Measurements from ENCODE around the gene ZNF316. TPM values are rescaled to one million over a fixed set of nuclear protein-coding genes. Genes with fewer than 3 reads are reported as not detected.

The ZNF316 gene
- polyA plus RNA-seq, 3 donors = 0.66 to 41.1 (median 1.2) TPM

DNA sequence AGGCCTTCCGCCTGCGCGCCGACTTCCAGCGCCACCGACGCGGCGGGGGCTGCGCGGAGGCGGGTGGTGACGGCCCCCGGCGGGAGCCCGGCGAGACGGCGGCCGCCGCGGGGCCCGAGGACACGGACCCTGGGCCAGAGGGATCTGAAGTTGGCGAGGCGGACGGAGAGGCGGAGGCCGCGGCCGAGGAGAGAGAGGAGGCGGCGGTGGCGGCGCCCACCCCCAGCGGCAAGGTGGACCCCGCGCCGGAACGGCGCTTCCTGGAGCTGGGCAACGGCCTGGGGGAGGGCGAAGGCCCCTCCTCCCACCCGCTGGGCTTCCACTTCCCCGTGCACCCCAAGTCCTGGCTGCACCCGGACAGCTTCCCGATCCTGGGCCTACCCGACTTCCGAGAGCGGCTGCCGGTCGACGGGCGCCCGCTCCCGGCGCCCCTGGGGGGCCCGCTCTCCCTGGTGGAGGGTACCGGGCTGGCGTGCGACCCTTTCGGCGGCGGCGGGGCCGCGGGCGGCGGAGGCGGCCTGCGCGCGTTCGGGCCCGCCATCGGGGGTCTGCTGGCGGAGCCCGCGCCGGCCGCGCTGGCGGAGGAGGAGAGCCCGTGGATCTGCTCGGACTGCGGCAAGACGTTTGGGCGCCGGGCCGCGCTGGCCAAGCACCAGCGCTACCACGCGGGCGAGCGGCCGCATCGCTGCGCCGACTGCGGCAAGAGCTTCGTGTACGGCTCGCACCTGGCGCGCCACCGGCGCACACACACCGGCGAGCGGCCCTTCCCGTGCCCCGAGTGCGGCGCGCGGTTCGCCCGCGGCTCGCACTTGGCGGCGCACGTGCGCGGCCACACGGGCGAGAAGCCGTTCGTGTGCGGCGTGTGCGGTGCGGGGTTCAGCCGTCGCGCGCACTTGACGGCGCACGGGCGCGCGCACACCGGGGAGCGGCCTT lies 16.2 kb downstream of the ZNF316 start:
- H3K36me3 Mint-ChIP-seq = peaks cover 49 to 57% of the 10 kb centered on the region in 2 donors
- TF ChIP-seq, protein P1, sequence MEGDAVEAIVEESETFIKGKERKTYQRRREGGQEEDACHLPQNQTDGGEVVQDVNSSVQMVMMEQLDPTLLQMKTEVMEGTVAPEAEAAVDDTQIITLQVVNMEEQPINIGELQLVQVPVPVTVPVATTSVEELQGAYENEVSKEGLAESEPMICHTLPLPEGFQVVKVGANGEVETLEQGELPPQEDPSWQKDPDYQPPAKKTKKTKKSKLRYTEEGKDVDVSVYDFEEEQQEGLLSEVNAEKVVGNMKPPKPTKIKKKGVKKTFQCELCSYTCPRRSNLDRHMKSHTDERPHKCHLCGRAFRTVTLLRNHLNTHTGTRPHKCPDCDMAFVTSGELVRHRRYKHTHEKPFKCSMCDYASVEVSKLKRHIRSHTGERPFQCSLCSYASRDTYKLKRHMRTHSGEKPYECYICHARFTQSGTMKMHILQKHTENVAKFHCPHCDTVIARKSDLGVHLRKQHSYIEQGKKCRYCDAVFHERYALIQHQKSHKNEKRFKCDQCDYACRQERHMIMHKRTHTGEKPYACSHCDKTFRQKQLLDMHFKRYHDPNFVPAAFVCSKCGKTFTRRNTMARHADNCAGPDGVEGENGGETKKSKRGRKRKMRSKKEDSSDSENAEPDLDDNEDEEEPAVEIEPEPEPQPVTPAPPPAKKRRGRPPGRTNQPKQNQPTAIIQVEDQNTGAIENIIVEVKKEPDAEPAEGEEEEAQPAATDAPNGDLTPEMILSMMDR (IDR thresholded peaks at IDR 0.05) = no peak
- no peak overlapping the region for H2AFZ ChIP-seq (ENCODE audit: insufficient read depth, low read depth, low read length, poor library complexity, severe bottlenecking)
- intact Hi-C loops (cut with micrococcal nuclease) = no loop called here
- peaks cover 29% of the 10 kb centered on the region for H4K20me1 ChIP-seq (ENCODE audit: insufficient read depth, low read length)
- H3K4me3 Mint-ChIP-seq = no peak overlapping the region
- 98% methylated on average over 143 of the region's 146 CpGs for whole genome bisulfite sequencing (ENCODE audit: insufficient coverage)
- no peaks in the 10 kb centered on the region for H3K4me1 ChIP-seq (ENCODE audit: control insufficient read depth in 1 of 2, insufficient read depth in 2 of 2, low read length in 2 of 2)
- H3K79me2 ChIP-seq (ENCODE audit: insufficient read depth, low read length) = peaks cover 2% of the 10 kb centered on the region
- peaks cover 51 to 66% of the 10 kb centered on the region in 2 donors for H3K36me3 ChIP-seq (replicated peaks in 1 of 2; ENCODE audit: control insufficient read depth in 1 of 2, insufficient read depth in 2 of 2, low read length in 2 of 2)
- peaks cover 38 to 52% of the 10 kb centered on the region in 2 donors for H3K9me3 ChIP-seq (replicated peaks in 1 of 2; ENCODE audit: control insufficient read depth in 1 of 2, insufficient read depth in 1 of 2, low read length in 2 of 2)
- no peak overlapping the region for H3K4me2 ChIP-seq (replicated peaks; ENCODE audit: extremely low read depth, low read length, poor library complexity, severe bottlenecking)
- H3K4me3 ChIP-seq (replicated peaks in 1 of 3; ENCODE audit: low read depth in 2 of 3, low read length in 3 of 3) = no peak overlapping the region
- DNase-seq = peak in 1 of 3 donors; percentile 1
- no peak overlapping the region for H3K27ac ChIP-seq (ENCODE audit: low read depth in 1 of 2, low read length in 2 of 2)
- peaks cover 0 to 3% (median 0%) of the 10 kb centered on the region in 3 donors for H3K27me3 Mint-ChIP-seq (ENCODE audit: low read depth in 3 of 3)
- H3K27me3 ChIP-seq (ENCODE audit: control insufficient read depth in 2 of 2, insufficient read depth in 2 of 2, low read length in 2 of 2) = no peaks in the 10 kb centered on the region
- peaks cover 30 to 52% (median 47%) of the 10 kb centered on the region in 7 donors for H3K9me3 Mint-ChIP-seq
- H3K27ac Mint-ChIP-seq = no peak overlapping the region
- no peak overlapping the region for H3K9ac ChIP-seq (ENCODE audit: insufficient read depth, low read length, poor library complexity, severe bottlenecking)
- H3K4me1 Mint-ChIP-seq = no peaks in the 10 kb centered on the region

DNA sequence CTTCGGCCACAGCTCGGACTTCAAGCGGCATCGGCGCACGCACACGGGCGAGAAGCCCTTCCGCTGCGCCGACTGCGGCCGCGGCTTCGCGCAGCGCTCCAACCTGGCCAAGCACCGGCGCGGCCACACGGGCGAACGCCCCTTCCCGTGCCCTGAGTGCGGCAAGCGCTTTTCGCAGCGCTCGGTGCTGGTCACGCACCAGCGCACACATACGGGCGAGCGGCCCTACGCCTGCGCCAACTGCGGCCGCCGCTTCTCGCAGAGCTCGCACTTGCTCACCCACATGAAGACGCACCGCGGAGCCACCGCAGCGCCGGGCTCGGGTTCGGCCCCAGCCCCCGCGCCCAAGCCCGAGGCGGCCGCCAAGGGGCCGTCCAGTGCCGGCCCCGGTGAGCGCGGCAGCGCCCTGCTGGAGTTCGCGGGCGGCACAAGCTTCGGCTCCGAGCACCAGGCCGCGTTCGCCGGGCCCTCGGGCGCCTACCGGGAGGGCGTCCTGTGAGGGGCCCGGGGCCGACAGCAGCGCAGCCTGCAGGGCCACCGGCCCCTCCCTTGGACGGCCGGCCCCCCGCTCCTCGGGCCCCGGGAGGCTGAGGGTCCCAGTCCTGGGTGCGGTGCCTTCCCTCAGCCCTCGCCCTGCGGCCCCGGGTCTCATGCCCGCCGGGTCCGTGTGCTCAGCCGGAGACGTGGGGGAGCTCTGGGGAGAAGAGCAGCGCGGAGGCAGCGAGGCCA lies 17.2 kb downstream of the ZNF316 start:
- Histone ChIP-seq H3K79me2 (ENCODE audit: insufficient read depth, low read length) (no peaks in the 10 kb centered on the region), H3K4me1 (ENCODE audit: control insufficient read depth in 1 of 2, insufficient read depth in 2 of 2, low read length in 2 of 2) (no peaks in the 10 kb centered on the region), H3K9me3 (replicated peaks in 1 of 2; ENCODE audit: control insufficient read depth in 1 of 2, insufficient read depth in 1 of 2, low read length in 2 of 2) (peaks cover 38 to 42% of the 10 kb centered on the region in 2 donors), H3K9ac (ENCODE audit: insufficient read depth, low read length, poor library complexity, severe bottlenecking) (no peak overlapping the region), H3K27me3 (ENCODE audit: control insufficient read depth in 2 of 2, insufficient read depth in 2 of 2, low read length in 2 of 2) (no peaks in the 10 kb centered on the region), H3K4me3 (replicated peaks in 1 of 3; ENCODE audit: low read depth in 2 of 3, low read length in 3 of 3) (no peak overlapping the region), H4K20me1 (ENCODE audit: insufficient read depth, low read length) (peaks cover 19% of the 10 kb centered on the region), H3K36me3 (replicated peaks in 1 of 2; ENCODE audit: control insufficient read depth in 1 of 2, insufficient read depth in 2 of 2, low read length in 2 of 2) (peaks cover 42 to 57% of the 10 kb centered on the region in 2 donors), H3K27ac (ENCODE audit: low read depth in 1 of 2, low read length in 2 of 2) (no peak overlapping the region), H2AFZ (ENCODE audit: insufficient read depth, low read depth, low read length, poor library complexity, severe bottlenecking) (no peak overlapping the region), H3K4me2 (replicated peaks; ENCODE audit: extremely low read depth, low read length, poor library complexity, severe bottlenecking) (no peak overlapping the region)
- Mint-ChIP-seq H3K9me3 (peaks cover 28 to 44% (median 40%) of the 10 kb centered on the region in 7 donors), H3K4me3 (no peak overlapping the region), H3K27ac (no peak overlapping the region), H3K4me1 (peaks cover 3% of the 10 kb centered on the region), H3K27me3 (ENCODE audit: low read depth in 3 of 3) (peaks cover 2 to 6% (median 3%) of the 10 kb centered on the region in 3 donors), H3K36me3 (peaks cover 39 to 48% of the 10 kb centered on the region in 2 donors)
- DNase-seq = peak in 1 of 3 donors; percentile 0
- intact Hi-C loops (cut with micrococcal nuclease) = no loop called here
- 98% methylated on average over 83 of the region's 94 CpGs for WGBS (ENCODE audit: insufficient coverage)
- TF ChIP-seq, protein P1 (IDR thresholded peaks at IDR 0.05) = no peak

Measured in CD14-positive monocyte (primary cell).